CD4-positive, alpha-beta T cell (primary cell): ENCODE data around the gene GPR137. TPM values are rescaled to one million over a fixed set of nuclear protein-coding genes. Genes with fewer than 3 reads are reported as not detected.

Source experiments
- ATAC-seq: fragments of 200-7000 bp; cut with Tn5 transposase; one replicate; pipeline ENCODE4 v1.10.0; 2022; ENCODE audit warnings: mild to moderate bottlenecking; ENCODE audit not compliant: poor library complexity
- CTCF ChIA-PET: fragments of 350-600 bp; sonication (Branson Sonifier 250); formaldehyde crosslinking; loops from one replicate; lab custom pipeline; 2021; ENCODE audit warnings: antibody characterized with exemption, inconsistent platforms; lab: Charles Lee
- POLR2A ChIA-PET: fragments of 350-600 bp; sonication (Branson Sonifier 250); formaldehyde crosslinking; loops from one replicate; lab custom pipeline; 2021; ENCODE audit warnings: antibody characterized with exemption, inconsistent platforms; lab: Charles Lee
- DNase-seq, 14 experiments: peaks; one replicate each; pipeline ENCODE4 v3.0.0-alpha.2; 2013 to 2020; ENCODE audit warnings: mixed read lengths in 2 of 14
- H3K27ac ChIP-seq, 2 donors: one replicate each; pipeline versions ENCODE4 v1.5.1 to v1.7.0; 2013; ENCODE audit warnings: low read length in 2 of 2, low read depth in 1 of 2, mild to moderate bottlenecking in 1 of 2
- H3K27me3 ChIP-seq, 2 experiments: 1 replicate in 1 of 2; 2 replicates in 1 of 2; pipeline versions ENCODE4 v1.6.1 to v1.7.0; 2013; ENCODE audit warnings: low read length in 2 of 2, control low read depth in 1 of 2, mild to moderate bottlenecking in 1 of 2, moderate library complexity in 1 of 2; ENCODE audit not compliant: insufficient read depth in 2 of 2, control insufficient read depth in 1 of 2
- H3K36me3 ChIP-seq: one replicate; pipeline ENCODE4 v1.6.1; 2013; ENCODE audit warnings: low read length, control low read depth; ENCODE audit not compliant: insufficient read depth
- H3K4me1 ChIP-seq: one replicate; pipeline ENCODE4 v1.6.1; 2013; ENCODE audit warnings: low read length, control low read depth; ENCODE audit not compliant: insufficient read depth
- H3K4me3 ChIP-seq: one replicate; pipeline ENCODE4 v1.5.1; 2013; ENCODE audit warnings: mild to moderate bottlenecking, low read length, moderate library complexity
- H3K9me3 ChIP-seq, 2 experiments: 1 replicate in 1 of 2; 2 replicates in 1 of 2; pipeline versions ENCODE4 v1.6.1 to v1.7.0; 2013; ENCODE audit warnings: low read length in 2 of 2, mild to moderate bottlenecking in 2 of 2, control low read depth in 1 of 2, moderate library complexity in 1 of 2; ENCODE audit not compliant: control insufficient read depth in 1 of 2, insufficient read depth in 1 of 2
- H3K27ac Mint-ChIP-seq: one replicate; pipeline ENCODE4 v1.8.0; 2020; ENCODE audit warnings: mixed read lengths
- H3K27me3 Mint-ChIP-seq: one replicate; pipeline ENCODE4 v1.8.0; 2021; ENCODE audit warnings: mixed read lengths
- H3K36me3 Mint-ChIP-seq: one replicate; pipeline ENCODE4 v1.8.0; 2021; ENCODE audit warnings: low read depth, mixed read lengths
- H3K4me1 Mint-ChIP-seq: one replicate; pipeline ENCODE4 v1.8.0; 2021; ENCODE audit warnings: low read depth, mixed read lengths
- H3K4me3 Mint-ChIP-seq: one replicate; pipeline ENCODE4 v1.8.0; 2020; ENCODE audit warnings: mild to moderate bottlenecking, mixed read lengths
- H3K9me3 Mint-ChIP-seq: one replicate; pipeline ENCODE4 v1.8.0; 2020; ENCODE audit warnings: mixed read lengths
- intact Hi-C, 2 experiments: fragments of 100-400 bp; cut with DNase I in 1 of 2; cut with micrococcal nuclease in 1 of 2; formaldehyde crosslinking; loops; one replicate each; pipeline versions ENCODE4 v1.15.1 to v1.9.0; 2023 to 2025; cut with DNase I, micrococcal nuclease
- total RNA-seq, 174 experiments: library from RNA in 2 of 174; stranded (reverse) in 2 of 174; gene quantifications; one replicate each; pipeline ENCODE4 v1.2.3 and lab custom pipeline; 2021 to 2026
- TF ChIP-seq, protein P1 (sequence below): fragments of 200-600 bp; IDR thresholded peaks from one replicate; pipeline ENCODE4 v1.8.0; 2022; ENCODE audit warnings: antibody characterized with exemption, mild to moderate bottlenecking

Gene GPR137
- total RNA-seq, 2 experiments from 2014 or later, result 13.8 to 16.6 TPM

GRCh38 chr11:64255135-64256128 lies 30.2 kb upstream of the GPR137 start:
- Mint-ChIP-seq H3K9me3 (no peaks in the 10 kb centered on the region), H3K27ac (no peak overlapping the region), H3K4me1 (peaks cover 8% of the 10 kb centered on the region), H3K4me3 (no peak overlapping the region), H3K27me3 (no peaks in the 10 kb centered on the region), H3K36me3 (peaks cover 13% of the 10 kb centered on the region)
- peaks cover 16% of the 10 kb centered on the region for H3K36me3 ChIP-seq
- ATAC-seq, result no peak
- H3K27me3 ChIP-seq, result no peaks in the 10 kb centered on the region
- H3K4me1 ChIP-seq, result peaks cover 33% of the 10 kb centered on the region
- H3K4me3 ChIP-seq, result no peak overlapping the region
- no peaks in the 10 kb centered on the region for H3K9me3 ChIP-seq
- intact Hi-C loops, result loop anchor here in 1 of 2 experiments (10.0 kb wide), 1 partner anchor 399 kb away; no protein-coding TSS in a partner anchor
- TF ChIP-seq, protein P1, sequence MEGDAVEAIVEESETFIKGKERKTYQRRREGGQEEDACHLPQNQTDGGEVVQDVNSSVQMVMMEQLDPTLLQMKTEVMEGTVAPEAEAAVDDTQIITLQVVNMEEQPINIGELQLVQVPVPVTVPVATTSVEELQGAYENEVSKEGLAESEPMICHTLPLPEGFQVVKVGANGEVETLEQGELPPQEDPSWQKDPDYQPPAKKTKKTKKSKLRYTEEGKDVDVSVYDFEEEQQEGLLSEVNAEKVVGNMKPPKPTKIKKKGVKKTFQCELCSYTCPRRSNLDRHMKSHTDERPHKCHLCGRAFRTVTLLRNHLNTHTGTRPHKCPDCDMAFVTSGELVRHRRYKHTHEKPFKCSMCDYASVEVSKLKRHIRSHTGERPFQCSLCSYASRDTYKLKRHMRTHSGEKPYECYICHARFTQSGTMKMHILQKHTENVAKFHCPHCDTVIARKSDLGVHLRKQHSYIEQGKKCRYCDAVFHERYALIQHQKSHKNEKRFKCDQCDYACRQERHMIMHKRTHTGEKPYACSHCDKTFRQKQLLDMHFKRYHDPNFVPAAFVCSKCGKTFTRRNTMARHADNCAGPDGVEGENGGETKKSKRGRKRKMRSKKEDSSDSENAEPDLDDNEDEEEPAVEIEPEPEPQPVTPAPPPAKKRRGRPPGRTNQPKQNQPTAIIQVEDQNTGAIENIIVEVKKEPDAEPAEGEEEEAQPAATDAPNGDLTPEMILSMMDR, result no peak
- H3K27ac ChIP-seq, result no peak overlapping the region
- DNase-seq, result no peak
- POLR2A ChIA-PET, result interaction anchor here (0.6 to 1.1 kb wide), 3 partner anchors 10 to 15 kb away, joined by 3 to 4 read pairs (median 3); no protein-coding TSS in a partner anchor
- CTCF ChIA-PET, result no interaction called here

DNA sequence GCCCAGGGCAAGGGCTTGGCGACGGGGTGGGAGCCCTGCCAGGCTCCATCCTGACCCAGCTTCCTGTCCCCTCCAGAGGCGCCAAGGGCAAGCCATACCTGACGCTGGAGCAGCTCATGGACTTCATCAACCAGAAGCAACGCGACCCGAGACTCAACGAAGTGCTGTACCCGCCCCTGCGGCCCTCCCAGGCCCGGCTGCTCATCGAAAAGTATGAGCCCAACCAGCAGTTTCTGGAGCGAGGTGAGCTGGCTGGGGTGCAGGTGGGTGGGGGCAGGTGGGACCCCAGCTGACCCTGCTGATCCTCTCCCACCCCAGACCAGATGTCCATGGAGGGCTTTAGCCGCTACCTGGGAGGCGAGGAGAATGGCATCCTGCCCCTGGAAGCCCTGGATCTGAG lies 29.3 kb upstream of the GPR137 start:
- H3K27ac Mint-ChIP-seq, result no peak overlapping the region
- H3K4me1 ChIP-seq, result peaks cover 25% of the 10 kb centered on the region
- H3K27ac ChIP-seq, result no peak overlapping the region
- CTCF ChIA-PET, result no interaction called here
- no peak overlapping the region for H3K4me3 ChIP-seq
- H3K36me3 ChIP-seq, result peaks cover 16% of the 10 kb centered on the region
- intact Hi-C loops, result loop anchor here in 1 of 2 experiments (10.0 kb wide), 1 partner anchor 399 kb away; no protein-coding TSS in a partner anchor
- TF ChIP-seq, protein P1, result no peak
- no peaks in the 10 kb centered on the region for H3K27me3 ChIP-seq
- no peaks in the 10 kb centered on the region for H3K9me3 Mint-ChIP-seq
- no peak overlapping the region for H3K4me3 Mint-ChIP-seq
- H3K4me1 Mint-ChIP-seq, result peaks cover 8% of the 10 kb centered on the region
- no peaks in the 10 kb centered on the region for H3K9me3 ChIP-seq
- DNase-seq, result no peak
- ATAC-seq, result no peak
- POLR2A ChIA-PET, result interaction anchor here (1.1 kb wide), 2 partner anchors 11 to 14 kb away, joined by 3 to 4 read pairs; no protein-coding TSS in a partner anchor
- H3K27me3 Mint-ChIP-seq, result no peaks in the 10 kb centered on the region
- peaks cover 13% of the 10 kb centered on the region for H3K36me3 Mint-ChIP-seq

- POLR2A ChIA-PET, result no interaction called here
- TF ChIP-seq, protein P1, result no peak
- Histone ChIP-seq H3K4me1 (peaks cover 7% of the 10 kb centered on the region), H3K9me3 (no peaks in the 10 kb centered on the region), H3K36me3 (peaks cover 24% of the 10 kb centered on the region), H3K4me3 (no peak overlapping the region), H3K27me3 (no peaks in the 10 kb centered on the region), H3K27ac (no peak overlapping the region)
- intact Hi-C loops, result loop anchor here in 1 of 2 experiments (10.0 kb wide), 1 partner anchor 396 kb away; no protein-coding TSS in a partner anchor
- DNase-seq (no peak), ATAC-seq (no peak)
- H3K27me3 Mint-ChIP-seq, result no peaks in the 10 kb centered on the region
- no peak overlapping the region for H3K27ac Mint-ChIP-seq
- H3K4me3 Mint-ChIP-seq, result no peak overlapping the region
- no peaks in the 10 kb centered on the region for H3K9me3 Mint-ChIP-seq
- CTCF ChIA-PET, result interaction anchor here (1.0 kb wide), 1 partner anchor 54 kb away, joined by 3 read pairs; no protein-coding TSS in a partner anchor
- H3K4me1 Mint-ChIP-seq, result no peaks in the 10 kb centered on the region
- peaks cover 13% of the 10 kb centered on the region for H3K36me3 Mint-ChIP-seq
These were observed 27.3 kb upstream of the GPR137 start for GRCh38 chr11:64258356-64258755.
